Ovary (tissue), 3 donors: Measurements from ENCODE around the gene LRP1B.

Experiments used
- POLR2A ChIP-seq: fragments of 450-650 bp; IDR thresholded peaks from one replicate; pipeline ENCODE4 v1.6.1; 2017; ENCODE audit warnings: antibody characterized with exemption, mild to moderate bottlenecking, moderate library complexity
- TF ChIP-seq, protein P1 (sequence below), 3 donors: fragments of 450-650 bp in 2 of 3; fragments of 200-600 bp in 1 of 3; IDR thresholded peaks; one replicate each; pipeline versions ENCODE4 v1.5.1 to v1.8.0; 2016 to 2022; ENCODE audit warnings: antibody characterized with exemption in 3 of 3, mild to moderate bottlenecking in 1 of 3
- donor health status: DM: no; HTN: no; CAD: no.

DNA sequence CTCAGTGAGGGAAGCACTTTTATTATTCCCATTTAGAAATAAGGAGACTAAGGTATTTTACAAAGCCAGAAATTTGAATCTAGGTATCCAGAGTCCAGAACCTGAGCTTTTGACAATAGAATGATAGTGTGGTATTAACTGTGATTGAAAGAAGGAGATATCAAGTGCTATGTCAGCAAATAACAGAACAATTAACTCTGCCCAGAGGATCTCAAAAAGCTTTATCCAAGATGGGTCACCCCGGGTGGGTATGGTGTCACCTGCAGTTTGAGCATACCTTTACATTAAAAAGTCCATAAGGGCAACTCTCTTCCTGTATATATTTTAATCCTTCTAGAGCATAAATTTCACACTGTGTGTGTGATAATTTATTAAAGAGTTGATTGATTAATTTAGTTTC, 105.4 kb downstream of the LRP1B start:
- TF ChIP-seq, protein P1, sequence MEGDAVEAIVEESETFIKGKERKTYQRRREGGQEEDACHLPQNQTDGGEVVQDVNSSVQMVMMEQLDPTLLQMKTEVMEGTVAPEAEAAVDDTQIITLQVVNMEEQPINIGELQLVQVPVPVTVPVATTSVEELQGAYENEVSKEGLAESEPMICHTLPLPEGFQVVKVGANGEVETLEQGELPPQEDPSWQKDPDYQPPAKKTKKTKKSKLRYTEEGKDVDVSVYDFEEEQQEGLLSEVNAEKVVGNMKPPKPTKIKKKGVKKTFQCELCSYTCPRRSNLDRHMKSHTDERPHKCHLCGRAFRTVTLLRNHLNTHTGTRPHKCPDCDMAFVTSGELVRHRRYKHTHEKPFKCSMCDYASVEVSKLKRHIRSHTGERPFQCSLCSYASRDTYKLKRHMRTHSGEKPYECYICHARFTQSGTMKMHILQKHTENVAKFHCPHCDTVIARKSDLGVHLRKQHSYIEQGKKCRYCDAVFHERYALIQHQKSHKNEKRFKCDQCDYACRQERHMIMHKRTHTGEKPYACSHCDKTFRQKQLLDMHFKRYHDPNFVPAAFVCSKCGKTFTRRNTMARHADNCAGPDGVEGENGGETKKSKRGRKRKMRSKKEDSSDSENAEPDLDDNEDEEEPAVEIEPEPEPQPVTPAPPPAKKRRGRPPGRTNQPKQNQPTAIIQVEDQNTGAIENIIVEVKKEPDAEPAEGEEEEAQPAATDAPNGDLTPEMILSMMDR (IDR thresholded peaks at IDR 0.05): no peak
- no peak for TF ChIP-seq POLR2A
